Loucy (cell line): ENCODE measurements around the gene LGALS1.

Experiments
- H2AFZ ChIP-seq: fragments of 200-600 bp; sonication (generic); 2 replicates; pipeline ENCODE4 v1.6.0; 2016; ENCODE audit warnings: antibody characterized with exemption, mild to moderate bottlenecking, low read length, moderate library complexity
- H3F3A ChIP-seq: fragments of 200-600 bp; 2 replicates; pipeline ENCODE4 v1.6.0; 2016; ENCODE audit warnings: antibody characterized with exemption, low read depth, mild to moderate bottlenecking
- H3K27me3 ChIP-seq: fragments of 200-600 bp; sonication (generic); 2 replicates; pipeline ENCODE4 v1.6.1; 2014; ENCODE audit warnings: low read length, mild to moderate bottlenecking; ENCODE audit not compliant: insufficient read depth, poor library complexity, severe bottlenecking
- H3K36me3 ChIP-seq: fragments of 200-600 bp; sonication (generic); 2 replicates; pipeline ENCODE4 v1.6.1; 2016; ENCODE audit warnings: low read length; ENCODE audit not compliant: insufficient read depth
- H3K4me1 ChIP-seq: fragments of 200-600 bp; sonication (generic); 2 replicates; pipeline ENCODE4 v1.5.1; 2014; ENCODE audit warnings: low read length, mild to moderate bottlenecking; ENCODE audit not compliant: insufficient read depth, poor library complexity, severe bottlenecking
- H3K4me2 ChIP-seq: fragments of 200-600 bp; sonication (generic); 2 replicates; pipeline ENCODE4 v1.6.0; 2014; ENCODE audit warnings: antibody characterized with exemption, low read length, low read depth, mild to moderate bottlenecking; ENCODE audit not compliant: poor library complexity, severe bottlenecking
- H3K4me3 ChIP-seq: fragments of 200-600 bp; sonication (generic); 2 replicates; pipeline ENCODE4 v1.5.1; 2014; ENCODE audit warnings: low read length, mild to moderate bottlenecking, mixed read lengths; ENCODE audit not compliant: poor library complexity, severe bottlenecking
- H3K79me2 ChIP-seq: fragments of 200-600 bp; sonication (generic); 2 replicates; pipeline ENCODE4 v1.6.1; 2014; ENCODE audit warnings: low read length; ENCODE audit not compliant: insufficient read depth
- H3K9ac ChIP-seq: fragments of 200-600 bp; sonication (generic); 2 replicates; pipeline ENCODE4 v1.6.0; 2014; ENCODE audit warnings: mild to moderate bottlenecking, low read depth, low read length, moderate library complexity; ENCODE audit not compliant: poor library complexity, severe bottlenecking
- H3K9me2 ChIP-seq: fragments of 200-600 bp; sonication (generic); replicated peaks from 2 replicates; pipeline ENCODE4 v1.6.1; 2016; ENCODE audit warnings: low read depth, low read length, mixed read lengths
- H3K9me3 ChIP-seq: fragments of 200-600 bp; sonication (generic); 2 replicates; pipeline ENCODE4 v1.6.1; 2014; ENCODE audit warnings: mild to moderate bottlenecking, antibody characterized with exemption, low read length, low read depth; ENCODE audit not compliant: insufficient read depth
- H4K20me1 ChIP-seq: fragments of 200-600 bp; sonication (generic); 2 replicates; pipeline ENCODE4 v1.6.0; 2014; ENCODE audit warnings: antibody characterized with exemption, low read length, mild to moderate bottlenecking; ENCODE audit not compliant: insufficient read depth, poor library complexity, severe bottlenecking
- CTCF ChIP-seq: fragments of 200-600 bp; sonication (generic); conservative IDR thresholded peaks from 2 replicates; pipeline ENCODE4 v1.5.1; 2014; ENCODE audit warnings: mild to moderate bottlenecking, antibody characterized with exemption, low read length
- EZH2phosphoT487 ChIP-seq: fragments of 200-600 bp; IDR thresholded peaks from 2 replicates; pipeline ENCODE4 v1.6.1; 2018; ENCODE audit warnings: antibody characterized with exemption, mild to moderate bottlenecking, moderate library complexity, borderline replicate concordance

The LGALS1 gene

GRCh38 chr22:37639070-37639760 lies 36.2 kb upstream of the LGALS1 start, which contains the start of gene SH3BP1:
Gene SH3BP1 (plus strand): TSS chr22:37639669. CDS start chr22:37639788, 119 bp downstream.
- H3K9me3 ChIP-seq, result no peaks in the 10 kb centered on the region
- TF ChIP-seq EZH2phosphoT487, result no peak
- no peak for TF ChIP-seq CTCF
- H3K4me1 ChIP-seq, result peaks cover 71% of the 10 kb centered on the region
- H3K27me3 ChIP-seq, result no peaks in the 10 kb centered on the region
- peaks cover 22% of the 10 kb centered on the region for H4K20me1 ChIP-seq
- H3F3A ChIP-seq, result peaks cover 12% of the 10 kb centered on the region
- H3K79me2 ChIP-seq, result peaks cover 48% of the 10 kb centered on the region
- peak within 1 kb of the TSS; percentile 98 for H3K4me2 ChIP-seq
- H3K36me3 ChIP-seq, result peaks cover 3% of the 10 kb centered on the region; the same call in 1 of the 2 replicates
- peak within 1 kb of the TSS; percentile 89 for H3K4me3 ChIP-seq
- no peaks in the 10 kb centered on the region for H3K9me2 ChIP-seq
- peak within 1 kb of the TSS; percentile 72; the same call in 1 of the 2 replicates for H2AFZ ChIP-seq
- H3K9ac ChIP-seq, result peak within 1 kb of the TSS; percentile 94

DNA sequence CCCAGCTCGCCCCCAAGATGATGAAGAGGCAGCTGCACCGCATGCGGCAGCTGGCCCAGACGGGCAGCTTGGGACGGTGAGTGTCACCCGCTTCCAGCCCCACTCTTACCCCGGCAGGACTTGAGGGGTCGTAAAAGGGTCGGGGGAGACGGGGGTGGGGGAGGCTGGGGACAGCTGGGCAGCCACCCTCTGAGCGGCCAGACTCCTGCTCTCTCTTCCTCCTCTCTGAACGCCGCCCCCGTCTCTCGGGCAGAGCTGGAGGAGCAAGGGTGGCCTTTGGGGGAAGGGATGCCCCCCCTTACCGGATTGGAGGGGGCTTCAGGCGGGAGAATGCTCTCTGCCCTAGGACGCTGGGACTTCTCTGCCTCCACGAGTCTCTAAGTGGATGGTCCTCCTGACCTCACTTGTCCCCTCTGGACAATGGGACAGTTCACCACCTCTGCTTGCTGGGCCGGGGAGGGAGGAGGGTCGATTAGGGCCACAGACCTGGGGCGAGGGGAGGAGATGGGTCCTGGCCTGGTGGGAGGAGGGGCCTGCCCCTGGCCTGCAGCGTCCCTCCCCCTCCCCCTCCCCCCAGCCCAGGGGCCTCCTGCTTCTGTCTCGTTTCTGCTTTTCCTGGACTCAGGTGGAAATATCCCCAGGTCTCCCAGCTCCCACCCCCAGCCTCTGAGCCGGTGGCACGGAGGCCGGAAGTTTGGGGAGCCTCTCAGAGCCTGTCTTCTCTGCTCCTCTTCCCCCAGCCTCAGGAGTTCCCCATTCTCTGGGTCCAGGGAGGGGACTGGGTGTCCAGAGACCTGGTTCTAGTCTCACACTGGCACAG lies 35.5 kb upstream of the LGALS1 start:
- no peak for TF ChIP-seq CTCF
- no peak for TF ChIP-seq EZH2phosphoT487
- Histone ChIP-seq H3K36me3 (peaks cover 10% of the 10 kb centered on the region; the same call in 1 of the 2 replicates), H3K9me3 (no peaks in the 10 kb centered on the region), H2AFZ (peak overlapping the region; percentile 72; the same call in 1 of the 2 replicates), H4K20me1 (peaks cover 22% of the 10 kb centered on the region), H3F3A (peaks cover 9% of the 10 kb centered on the region), H3K4me2 (peak overlapping the region; percentile 98), H3K9me2 (no peaks in the 10 kb centered on the region), H3K79me2 (peaks cover 47% of the 10 kb centered on the region), H3K9ac (peak overlapping the region; percentile 94), H3K4me3 (peak overlapping the region; percentile 89), H3K4me1 (peaks cover 63% of the 10 kb centered on the region), H3K27me3 (no peaks in the 10 kb centered on the region)

DNA sequence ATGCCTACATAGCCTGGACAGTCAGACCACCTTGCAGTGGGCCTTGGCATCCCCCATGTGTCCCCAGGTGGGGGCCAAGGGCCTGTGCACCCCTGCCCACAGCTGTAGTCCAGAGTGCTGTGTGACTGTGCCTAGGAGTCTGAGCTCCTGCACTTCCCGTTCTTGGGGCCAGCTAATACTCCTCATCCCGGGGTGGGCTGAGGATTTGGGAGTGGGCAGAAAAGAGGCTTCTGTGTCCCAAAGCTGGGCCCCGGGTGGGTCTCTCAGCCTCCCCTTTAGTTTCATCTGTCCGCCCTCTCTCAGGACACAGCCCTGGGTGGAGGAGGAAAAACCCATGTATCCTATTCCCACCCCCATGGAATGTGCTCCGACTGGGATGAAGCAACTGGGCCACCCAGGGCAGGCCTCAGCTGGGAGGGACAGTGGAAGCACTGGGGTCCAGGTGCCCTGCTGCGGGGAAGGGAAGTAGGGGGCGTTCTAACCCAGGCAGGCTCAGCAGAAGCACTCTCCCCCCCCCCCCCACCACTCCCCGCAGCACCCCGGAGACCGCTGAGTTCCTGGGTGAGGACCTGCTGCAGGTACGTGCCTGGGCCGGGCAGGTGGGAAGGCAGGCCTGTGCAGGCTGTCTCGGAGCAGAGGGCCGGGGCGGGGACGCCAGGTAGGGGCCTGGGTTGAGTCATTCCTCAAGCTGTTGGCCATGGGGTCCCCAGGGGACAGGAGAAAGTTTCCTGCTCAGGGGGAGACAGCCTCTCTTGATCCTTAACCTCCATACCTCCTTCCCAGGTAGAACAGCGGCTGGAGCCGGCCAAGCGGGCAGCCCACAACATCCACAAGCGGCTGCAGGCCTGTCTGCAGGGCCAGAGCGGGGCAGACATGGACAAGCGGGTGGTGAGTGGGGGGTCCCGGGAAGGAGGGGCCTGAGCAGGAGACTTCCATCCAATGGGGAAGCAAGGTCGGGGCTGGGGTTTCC lies 34.6 kb upstream of the LGALS1 start:
- H3K79me2 ChIP-seq, result peaks cover 47% of the 10 kb centered on the region
- H3K9me3 ChIP-seq, result no peaks in the 10 kb centered on the region
- H3K9me2 ChIP-seq, result no peaks in the 10 kb centered on the region
- peaks cover 22% of the 10 kb centered on the region for H4K20me1 ChIP-seq
- peak overlapping the region; percentile 94 for H3K9ac ChIP-seq
- peaks cover 54% of the 10 kb centered on the region for H3K4me1 ChIP-seq
- H2AFZ ChIP-seq, result no peak overlapping the region
- peak overlapping the region; percentile 98 for H3K4me2 ChIP-seq
- TF ChIP-seq EZH2phosphoT487 (no peak), CTCF (no peak)
- peak overlapping the region; percentile 89 for H3K4me3 ChIP-seq
- peaks cover 16% of the 10 kb centered on the region; the same call in 1 of the 2 replicates for H3K36me3 ChIP-seq
- H3F3A ChIP-seq, result peaks cover 9% of the 10 kb centered on the region
- H3K27me3 ChIP-seq, result no peaks in the 10 kb centered on the region
